Right lobe of liver (tissue), 4 donors: Measurements from ENCODE around the gene RASAL3.

Experiments used
- CTCF ChIP-seq, 4 donors: fragments of 200-600 bp in 3 of 4; fragments of 450-650 bp in 1 of 4; IDR thresholded peaks; one replicate each; pipeline versions ENCODE4 v1.5.1 to v1.8.0; 2016 to 2022; ENCODE audit warnings: antibody characterized with exemption in 4 of 4, mild to moderate bottlenecking in 2 of 4
- POLR2A ChIP-seq: fragments of 450-650 bp; IDR thresholded peaks from one replicate; pipeline ENCODE4 v1.6.1; 2017; ENCODE audit warnings: antibody characterized with exemption, mild to moderate bottlenecking
- donor health status: DM: no; HTN: no; CAD: no.
- donor health status: DM: no; HTN: no; CAD: no.
- donor health status: DM: no; HTN: yes; CAD: no.

DNA sequence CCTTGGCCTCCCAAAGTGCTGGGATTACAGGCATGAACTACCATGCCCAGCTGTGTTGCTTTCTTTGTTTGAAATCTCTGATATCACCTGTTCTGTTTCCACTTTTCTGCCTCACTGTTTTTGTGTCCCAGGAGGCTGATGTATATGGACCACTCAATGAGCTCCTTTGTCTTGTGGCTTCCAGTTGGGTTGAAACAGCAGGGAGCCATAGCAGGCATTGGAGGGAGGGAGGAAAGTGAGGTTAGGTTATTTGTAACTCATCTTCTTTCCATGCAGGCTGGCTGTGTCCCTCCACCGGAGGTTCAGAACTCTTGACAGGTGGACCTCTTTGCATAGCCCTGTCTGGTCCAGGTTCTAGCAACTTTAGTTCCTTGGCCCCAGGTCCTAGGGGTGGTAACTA is 37.9 kb upstream of the RASAL3 start:
- TF ChIP-seq POLR2A (no peak), CTCF (IDR thresholded peaks at IDR 0.05) (no peak)
